ENCODE results near the gene CAMK2N2. TPM values are rescaled to one million over a fixed set of nuclear protein-coding genes. Genes with fewer than 3 reads are reported as not detected.

CAMK2N2 gene
- total and polyA plus RNA-seq, 2 of the 4 experiments (the other 2 are of a cell fraction): 0.34 TPM; not detected in 1

GRCh38 chr3:184230081-184230602, 31.2 kb downstream of the CAMK2N2 start (continued):
- TF ChIP-seq CEBPB (IDR thresholded peaks at IDR 0.05; ENCODE audit: low read depth, low read length) (no peak), MAFK (IDR thresholded peaks at IDR 0.05; ENCODE audit: low read depth, low read length) (no peak), RFX5 (IDR thresholded peaks at IDR 0.05; ENCODE audit: low read depth, low read length) (no peak), CHD1 (IDR thresholded peaks at IDR 0.05; ENCODE audit: low read depth, low read length) (no peak)
- TF ChIP-seq, protein P1, sequence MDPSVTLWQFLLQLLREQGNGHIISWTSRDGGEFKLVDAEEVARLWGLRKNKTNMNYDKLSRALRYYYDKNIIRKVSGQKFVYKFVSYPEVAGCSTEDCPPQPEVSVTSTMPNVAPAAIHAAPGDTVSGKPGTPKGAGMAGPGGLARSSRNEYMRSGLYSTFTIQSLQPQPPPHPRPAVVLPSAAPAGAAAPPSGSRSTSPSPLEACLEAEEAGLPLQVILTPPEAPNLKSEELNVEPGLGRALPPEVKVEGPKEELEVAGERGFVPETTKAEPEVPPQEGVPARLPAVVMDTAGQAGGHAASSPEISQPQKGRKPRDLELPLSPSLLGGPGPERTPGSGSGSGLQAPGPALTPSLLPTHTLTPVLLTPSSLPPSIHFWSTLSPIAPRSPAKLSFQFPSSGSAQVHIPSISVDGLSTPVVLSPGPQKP (IDR thresholded peaks at IDR 0.05; ENCODE audit: borderline replicate concordance, low read depth, low read length): no peak

All from IMR-90 (cell line).